Fibroblast of peridontal ligament (primary cell): ENCODE data around the gene ST7.

Experiments
- DNase-seq: peaks from one replicate; pipeline ENCODE4 v3.0.0-alpha.2; 2010; ENCODE audit errors: extremely low read depth

The ST7 gene

DNA sequence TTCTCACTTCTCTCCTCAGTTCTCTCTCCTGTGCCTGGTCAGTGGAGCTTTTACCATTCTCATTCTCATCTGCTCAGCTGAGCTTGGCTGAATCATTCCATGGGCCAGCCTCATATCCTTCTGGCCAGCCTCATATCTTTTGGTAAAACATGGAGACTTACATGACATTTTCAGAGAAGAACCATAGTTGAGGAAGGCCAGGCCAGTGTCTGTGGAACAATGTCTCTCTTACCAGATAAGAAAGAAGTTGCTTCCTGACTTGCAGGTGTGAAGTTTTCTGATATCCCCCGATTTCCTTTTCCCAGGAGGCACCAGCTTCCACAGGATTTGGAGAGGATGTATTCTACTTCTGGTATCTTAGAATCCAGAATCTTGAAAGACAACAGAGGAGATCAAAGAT is 24.7 kb downstream of the ST7 start:
- no peak for DNase-seq

DNA sequence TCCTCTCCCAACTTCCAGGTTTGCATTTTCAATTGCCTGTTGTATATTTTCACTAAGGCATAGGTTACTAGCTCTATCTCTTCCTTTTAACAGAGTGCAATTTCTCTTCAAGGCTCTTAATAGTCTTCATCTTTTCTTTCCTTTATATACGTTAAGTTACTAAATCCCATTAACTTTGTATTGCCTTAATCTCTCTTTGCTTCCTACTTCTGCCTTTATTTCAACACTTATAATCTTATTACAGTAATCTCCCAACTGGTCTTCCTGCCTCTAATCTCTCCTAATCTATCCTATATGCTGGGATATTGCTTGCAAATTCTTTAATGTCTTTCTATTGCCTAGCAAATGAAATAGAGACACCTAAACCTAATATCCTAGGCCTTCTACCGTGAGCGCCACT is 26.1 kb downstream of the ST7 start:
- DNase-seq: no peak

DNA sequence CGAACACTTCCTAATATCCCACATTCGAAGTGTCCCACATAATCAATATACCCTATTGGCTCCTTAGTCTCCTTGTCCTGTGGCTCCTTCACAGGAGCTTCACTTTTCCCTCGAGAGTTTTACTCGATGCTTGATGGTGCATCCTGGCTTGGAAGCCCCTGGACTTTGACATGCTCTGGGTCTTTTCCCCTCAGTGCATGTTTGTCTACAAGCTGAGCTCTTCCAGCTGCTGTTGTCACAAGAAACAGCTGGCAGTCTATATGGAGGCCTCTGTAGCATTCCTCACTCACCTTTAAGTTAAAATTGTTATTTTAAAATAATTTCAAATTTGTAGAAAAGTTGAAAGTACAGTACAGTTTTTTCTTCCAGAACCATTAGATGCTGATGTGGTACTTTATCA is 27.1 kb downstream of the ST7 start:
- DNase-seq: no peak

DNA sequence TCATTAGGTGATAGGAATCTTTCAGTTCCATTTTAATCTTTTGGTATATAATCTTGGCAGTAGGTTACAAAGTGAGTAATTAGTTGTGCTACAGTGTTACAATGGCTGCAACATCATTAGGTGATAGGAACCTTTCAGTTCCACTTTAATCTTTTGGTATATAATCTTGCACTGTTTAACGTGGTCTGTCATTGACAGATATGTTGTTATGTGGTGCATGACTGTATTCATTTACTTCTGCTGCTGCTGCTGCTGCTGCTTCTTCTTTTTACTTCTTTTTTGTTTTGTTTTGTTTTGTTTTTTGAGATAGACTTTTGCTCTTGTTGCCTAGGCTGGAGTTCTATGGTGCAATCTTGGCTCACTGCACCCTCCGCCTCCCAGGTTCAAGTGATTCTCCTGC is 28.6 kb downstream of the ST7 start:
- no peak for DNase-seq

DNA sequence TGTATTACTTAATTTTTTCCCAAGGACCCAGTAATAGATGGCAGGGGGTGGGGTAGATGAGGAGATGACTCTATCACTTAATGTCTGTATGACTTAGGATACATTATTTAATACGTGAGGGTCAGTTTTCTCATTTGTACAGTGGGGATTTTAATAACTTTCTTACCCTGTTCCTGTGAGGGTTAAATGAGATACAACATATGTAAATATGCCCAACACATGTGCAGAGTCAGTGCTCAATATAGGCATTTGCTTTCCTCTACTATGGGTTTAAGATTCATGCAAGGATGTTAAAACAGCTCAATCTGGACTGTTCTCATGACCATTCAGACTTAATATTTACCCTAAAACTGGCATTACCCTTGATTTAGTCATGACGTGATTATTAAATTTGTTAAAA is 31.2 kb downstream of the ST7 start:
- no peak for DNase-seq

DNA sequence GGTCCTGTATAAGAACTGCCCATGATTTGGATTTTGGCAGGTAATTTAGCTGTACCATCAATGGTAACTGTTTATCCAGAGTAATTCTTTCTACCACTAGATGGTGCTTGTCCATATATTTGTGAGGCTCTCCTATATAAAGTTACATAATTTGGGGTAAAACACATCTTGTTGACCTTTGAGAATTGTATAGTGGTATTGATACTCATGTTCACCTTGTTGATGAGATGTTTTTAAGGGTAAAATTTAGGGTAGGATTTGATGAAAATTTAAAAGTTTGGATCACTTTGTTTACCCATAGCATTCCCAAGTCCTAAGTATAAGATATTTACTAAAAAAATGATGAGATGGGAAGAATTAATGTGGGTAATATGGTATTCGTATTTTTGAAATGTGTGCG is 31.6 kb downstream of the ST7 start:
- DNase-seq: peak; percentile 57

DNA sequence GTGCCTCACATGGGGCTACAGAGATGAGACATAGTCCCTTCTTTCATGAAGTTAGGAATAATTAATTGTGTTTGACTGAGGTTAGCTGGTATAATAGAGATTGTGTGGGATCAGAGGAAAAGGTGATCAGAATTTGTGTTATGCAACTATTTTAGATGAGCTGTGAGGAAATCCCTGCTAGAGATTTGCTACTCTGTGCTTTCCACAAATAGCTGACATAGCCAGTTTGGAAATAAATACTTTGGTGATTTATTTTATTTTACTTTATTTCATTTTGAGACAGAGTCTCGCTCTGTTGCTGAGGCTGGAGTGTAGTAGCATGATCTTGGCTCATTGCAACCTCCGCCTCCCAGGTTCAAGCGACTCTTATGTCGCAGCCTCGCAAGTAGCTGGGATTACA is 32.3 kb downstream of the ST7 start:
- no peak for DNase-seq

DNA sequence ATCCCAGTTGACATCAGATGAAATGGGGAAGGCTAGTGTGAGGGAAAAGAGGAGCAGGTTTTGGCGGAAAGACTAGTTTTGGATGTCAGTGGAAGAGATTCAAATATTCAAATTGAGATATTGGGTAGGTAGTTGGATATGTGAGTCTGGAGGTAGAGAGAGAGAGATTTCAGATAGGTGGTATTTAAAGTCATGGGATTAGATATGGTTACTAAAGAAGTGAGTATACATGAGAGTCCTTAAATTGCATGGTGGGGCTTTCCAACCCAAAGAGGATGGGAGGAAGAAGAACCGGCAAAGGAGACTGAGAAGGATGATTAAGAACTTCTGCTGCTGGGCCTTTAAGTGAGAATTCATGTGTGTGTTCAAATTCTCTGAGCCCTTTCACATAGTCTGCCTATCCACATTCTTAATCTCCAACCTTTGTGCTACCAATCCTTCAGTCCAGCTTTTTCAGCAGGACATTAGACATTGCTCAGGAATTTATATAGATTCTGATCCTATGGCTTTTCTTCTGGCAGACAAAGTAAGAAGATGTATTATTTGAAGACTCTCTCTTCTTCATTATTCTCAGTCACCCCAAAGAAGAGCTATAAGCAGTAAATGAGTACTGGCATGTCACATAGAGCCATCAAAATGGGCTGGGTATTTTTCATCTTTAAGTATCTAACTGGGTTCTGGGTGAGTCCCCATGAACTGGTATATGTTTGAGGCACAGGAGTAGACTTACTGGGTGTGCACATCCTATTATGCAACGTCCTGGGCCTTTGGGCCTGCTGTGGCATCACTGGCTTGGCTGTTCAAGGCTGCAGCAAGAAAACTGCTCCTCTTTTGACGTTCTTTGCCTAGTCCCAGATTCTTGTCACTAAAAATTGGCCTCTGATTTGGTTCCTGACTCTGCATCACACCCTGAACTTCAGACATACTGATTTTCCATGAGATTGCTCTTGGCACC is 33.6 kb downstream of the ST7 start:
- DNase-seq: no peak

DNA sequence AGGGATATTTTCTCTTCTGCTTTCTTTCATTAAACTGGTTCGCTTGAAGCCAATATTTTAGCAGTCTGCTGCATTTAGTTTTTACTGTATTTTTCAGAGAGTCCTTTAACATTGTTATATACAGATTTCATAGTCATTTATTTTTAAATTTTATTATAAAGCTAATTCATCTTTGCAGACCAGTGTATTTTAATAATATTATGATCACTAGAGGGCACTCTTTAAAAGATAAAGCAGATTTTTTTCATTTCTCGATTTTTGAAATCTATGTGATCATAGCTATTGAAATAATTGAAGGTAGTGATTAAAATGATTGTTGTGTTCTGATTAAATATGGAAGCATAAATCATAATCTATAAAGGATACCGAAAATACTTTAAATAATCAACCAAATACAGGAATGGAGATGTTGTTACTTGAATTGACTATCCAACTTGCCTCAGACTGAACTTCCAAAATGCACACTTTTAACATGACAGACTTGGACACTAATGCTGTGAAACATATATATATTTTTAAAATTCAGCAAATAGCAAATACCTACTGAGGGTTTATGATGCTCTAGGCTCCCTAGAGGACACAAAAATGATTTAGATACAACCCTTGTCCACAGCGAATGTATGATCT is 35.2 kb downstream of the ST7 start:
- DNase-seq: peak; percentile 40

DNA sequence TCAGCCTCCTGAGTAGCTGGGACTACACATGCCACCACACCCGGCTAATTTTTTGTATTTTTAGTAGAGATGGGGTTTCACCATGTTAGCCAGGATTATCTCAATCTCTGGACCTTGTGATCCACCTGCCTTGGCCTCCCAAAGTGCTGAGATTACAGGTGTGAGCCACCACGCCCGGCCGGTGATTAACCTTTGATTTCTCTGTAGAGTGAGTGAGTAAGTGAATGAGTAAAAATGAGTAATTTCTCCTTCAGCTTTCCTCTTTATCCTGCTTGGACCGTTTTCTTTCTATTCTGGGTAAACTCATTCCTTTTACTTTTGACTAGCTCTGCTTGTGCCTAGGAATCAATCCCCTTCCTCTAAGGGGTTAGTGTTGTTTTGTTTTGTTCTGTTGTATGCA is 36.8 kb downstream of the ST7 start:
- no peak for DNase-seq

DNA sequence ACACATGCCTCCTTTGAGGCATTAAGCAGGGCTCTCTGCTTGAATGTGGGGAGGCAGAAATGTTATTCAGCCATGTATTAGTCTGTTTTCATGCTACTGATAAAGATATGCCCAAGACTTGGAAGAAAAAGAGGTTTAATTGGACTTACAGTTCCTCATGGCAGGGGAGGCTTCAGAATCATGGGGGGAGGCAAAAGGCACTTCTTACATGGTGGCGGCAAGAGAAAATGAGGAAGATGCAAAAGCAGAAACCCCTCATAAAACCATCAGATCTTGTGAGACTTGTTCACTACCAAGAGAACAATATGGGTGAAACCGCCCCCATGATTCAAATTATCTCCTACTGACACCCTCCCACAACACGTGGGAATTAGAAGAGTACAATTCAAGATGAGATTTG is 37.9 kb downstream of the ST7 start:
- no peak for DNase-seq

DNA sequence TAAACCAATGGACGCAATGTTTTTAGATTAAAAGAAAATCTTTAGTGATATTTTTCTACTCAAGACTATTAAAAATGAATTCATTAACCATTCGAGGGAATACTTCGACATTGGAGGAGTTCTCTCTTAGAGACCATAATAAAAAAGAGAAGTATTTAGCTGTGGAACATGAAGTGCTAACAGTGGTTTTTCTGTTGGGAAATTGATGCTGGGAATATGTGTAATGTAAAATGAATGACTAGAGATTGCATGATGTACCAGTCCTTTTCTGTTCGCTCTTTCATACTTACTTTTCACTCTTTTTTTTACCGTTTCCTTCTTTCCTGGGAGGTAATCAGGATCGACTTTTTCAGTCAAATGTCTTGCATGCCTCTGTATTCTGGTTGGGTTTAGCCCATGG is 41.3 kb downstream of the ST7 start:
- DNase-seq: no peak

DNA sequence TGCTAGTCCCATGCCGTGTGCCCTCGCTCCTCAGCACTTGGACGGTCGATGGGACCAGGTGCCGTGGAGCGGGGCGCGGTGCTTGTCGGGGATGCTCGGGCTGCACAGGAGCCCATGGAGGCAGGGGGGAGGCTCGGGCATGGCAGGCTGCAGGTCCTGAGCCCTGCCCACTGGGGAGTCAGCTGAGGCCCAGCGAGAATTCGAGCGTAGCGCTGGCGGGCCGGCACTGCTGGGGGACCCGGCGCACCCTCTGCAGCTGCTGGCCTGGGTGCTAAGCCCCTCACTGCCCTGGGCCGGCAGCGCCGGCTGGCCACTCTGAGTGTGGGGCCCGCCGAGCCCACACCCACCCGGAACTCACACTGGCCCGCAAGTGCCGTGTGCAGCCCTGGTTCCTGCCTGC is 44.7 kb downstream of the ST7 start:
- no peak for DNase-seq

DNA sequence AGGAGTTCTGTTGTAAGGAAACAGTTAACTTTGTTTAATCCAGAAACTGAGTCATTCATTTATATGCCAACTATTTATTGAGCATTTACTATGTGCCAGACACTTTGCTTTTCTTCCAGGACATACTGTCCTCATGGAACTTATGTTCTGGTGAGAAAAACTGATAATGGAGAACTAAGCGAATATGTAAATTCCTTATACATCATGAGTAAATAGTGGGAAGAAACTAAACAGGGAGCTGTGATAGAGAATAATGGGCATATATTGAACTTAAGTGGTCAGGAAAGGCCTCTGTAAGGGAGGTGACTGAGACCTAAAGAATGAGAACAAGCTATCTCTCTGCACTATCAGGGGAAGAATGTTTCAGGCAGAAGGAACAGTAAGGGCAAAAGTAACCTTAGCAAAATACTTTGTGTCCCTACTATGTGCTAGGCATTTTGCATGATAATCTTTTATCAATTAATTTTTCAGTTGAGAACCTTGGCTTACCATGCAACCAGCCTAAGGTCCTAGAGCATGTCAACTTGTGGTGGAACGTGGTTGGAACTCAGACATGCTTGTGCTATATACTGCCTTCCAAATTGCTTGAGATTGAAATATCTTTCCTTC is 45.4 kb downstream of the ST7 start:
- no peak for DNase-seq

DNA sequence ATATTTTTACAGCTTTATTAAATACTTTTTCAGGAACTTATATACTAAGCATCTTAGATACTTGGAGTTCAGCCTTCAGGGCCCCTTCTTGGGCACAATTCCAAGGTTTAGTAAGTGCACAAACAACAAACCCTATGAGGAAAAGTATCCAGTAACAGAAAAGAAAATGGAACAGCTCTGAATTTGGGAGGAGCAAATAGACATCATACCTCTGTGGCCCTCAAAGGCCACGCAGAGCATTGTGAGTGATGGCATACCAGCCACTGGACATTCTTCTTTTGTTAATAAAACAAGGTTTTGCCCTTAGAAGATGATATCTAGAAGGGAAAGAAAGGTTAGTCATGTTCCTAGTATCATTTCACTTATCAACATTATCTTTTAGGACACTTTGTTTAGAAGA is 46.0 kb downstream of the ST7 start:
- DNase-seq: peak; percentile 43

DNA sequence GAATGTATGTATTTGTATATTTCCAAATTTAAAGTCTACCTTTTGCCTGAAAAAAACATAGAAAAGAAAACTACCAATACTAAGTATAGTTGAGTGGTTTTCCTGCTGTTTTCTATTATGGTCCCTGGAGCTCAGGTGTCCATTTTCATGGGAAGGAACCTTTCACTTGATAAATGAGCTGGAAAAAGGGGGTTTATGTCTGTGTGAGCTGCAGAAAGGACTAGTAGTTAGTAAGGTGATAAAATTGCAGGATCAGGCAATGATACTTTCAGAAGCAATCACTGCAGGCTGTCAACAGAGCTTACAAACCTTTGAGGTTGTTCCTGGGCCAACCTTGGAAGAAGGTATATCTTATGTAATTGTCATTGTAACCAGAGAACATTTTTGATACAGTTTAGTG is 48.0 kb downstream of the ST7 start:
- DNase-seq: no peak

DNA sequence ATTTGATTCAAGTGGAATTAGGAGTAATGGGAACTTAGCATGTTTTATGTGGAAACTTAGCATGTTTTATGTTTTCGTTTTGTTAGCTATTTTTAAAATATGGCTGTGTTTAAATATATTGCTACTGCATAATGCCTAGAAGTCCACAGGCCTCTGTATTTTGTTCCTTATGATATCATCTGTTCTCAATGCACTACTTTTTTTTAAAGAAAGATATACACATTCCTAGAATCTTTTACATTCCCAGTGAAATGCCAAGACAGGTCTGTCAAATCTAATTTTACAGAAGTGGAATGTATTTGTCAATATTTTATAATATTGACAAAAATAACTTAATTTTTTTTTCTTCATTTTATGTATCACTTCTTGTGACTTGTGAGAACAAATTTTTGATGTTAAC is 51.6 kb downstream of the ST7 start:
- no peak for DNase-seq

DNA sequence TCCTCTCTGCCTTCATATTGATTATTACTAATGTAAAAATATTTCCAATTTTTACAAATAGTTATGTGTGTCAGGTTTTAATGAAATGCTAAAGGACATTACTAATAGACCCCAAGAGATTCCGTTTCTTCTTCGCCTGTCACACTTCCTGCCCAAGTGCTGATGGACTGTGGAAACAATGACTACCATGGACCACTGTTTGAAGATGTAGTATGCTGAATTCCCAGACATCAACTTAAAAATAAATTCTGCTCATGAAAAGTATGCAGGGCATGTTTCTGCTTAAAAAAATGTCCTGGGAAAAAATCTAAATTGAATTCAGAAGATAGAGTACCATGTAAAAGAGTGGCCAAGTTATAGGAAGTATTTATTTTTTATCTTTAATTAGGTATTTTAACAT is 52.1 kb downstream of the ST7 start:
- DNase-seq: peak; percentile 30

DNA sequence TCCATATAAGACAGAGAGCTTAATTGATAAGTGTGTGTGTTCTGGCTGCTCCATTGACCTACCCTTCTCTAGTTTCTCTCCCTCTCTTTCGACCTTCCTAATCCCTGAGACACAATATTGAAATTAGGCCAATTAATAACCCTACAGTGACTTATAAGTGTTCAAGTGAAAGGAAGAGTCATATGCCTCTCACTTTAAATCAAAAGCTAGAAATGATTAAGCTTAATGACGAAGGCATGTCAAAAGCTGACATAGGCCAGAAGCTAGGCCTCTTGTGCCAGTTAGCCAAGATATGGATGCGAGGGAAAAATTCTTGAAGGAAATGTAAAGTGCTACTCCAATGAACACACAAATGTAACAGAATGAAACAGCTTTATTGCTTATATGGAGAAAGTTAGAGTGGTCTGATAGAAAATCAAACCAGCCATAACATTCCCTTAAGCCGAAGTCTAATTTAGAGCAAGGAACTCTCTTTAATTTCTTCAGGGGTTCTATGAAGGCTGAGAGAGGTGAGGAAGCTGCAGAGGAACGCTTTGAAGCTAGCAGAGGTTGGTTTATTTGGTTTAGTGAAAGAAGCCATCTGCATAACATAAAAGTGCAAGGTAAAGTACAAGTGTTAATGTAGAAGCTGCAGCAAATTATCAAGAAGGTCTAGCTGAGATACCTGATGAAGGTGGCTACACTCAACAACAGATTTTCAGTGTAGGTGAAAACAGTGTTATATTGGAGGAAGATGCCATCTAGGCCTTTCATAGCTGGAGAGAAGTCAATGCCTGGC is 53.8 kb downstream of the ST7 start:
- DNase-seq: no peak

DNA sequence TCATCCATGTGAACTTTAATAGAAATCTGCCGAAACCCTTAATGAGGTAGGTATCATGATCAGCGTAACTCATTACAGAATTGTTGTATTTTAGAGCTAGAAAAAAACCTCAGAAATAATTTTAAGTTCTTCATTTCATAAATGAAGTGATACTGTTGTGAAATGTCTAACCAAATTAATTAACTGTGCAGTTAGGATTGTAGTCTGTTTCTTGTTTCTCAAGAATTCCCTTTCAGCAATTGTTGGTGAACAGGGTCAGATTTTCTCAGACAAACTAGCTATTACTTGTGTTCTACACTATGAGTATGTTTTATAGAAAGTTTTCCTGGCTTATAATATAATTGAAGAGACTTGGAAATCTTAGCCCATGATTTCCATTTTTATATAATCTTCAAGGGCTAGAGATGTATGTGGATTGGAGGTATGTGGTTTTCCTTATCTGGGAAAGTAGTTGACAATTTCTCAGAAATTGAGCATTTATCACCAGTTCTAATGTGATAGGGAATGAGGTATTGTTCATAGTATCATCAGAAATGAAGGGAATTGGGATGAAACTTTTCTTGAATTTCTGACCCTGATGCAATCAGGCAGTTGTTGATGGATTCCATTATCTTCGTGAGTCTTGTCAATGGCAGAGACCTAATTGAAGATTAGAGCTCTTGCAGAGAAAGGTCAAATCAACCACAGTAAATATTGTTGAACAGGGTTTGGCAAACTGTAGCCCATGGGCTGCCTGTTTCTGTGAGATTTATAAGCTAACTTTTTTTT is 55.0 kb downstream of the ST7 start:
- DNase-seq: no peak

DNA sequence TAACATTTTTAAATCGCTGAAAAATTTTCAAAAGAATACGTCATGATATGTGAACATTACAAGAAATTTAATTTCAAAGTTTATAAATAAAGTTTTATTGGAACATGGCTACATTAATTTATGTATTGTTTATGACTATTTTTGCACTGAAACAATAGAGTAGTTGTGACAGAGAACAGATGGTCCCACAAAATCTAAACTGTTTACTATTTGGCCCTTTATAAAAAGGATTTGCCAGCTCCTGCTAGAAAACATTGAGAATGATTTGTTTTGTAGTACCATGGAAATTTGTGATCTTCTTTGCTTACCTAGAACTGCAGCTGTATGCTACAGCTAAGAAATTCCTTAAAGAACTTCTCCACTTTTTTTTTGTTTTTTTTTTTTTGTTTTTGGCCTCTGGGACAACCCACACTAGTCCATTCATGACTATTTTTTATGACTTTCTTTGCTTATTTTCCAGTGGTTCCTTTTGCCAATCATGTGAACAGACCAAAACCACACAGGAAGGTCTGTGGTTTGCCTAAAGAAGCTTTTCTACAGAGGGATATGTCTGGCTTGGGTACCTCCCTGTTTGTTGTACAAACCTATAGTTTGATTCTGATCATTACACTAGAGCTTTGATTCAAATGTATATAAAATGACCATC is 55.7 kb downstream of the ST7 start:
- DNase-seq: peak; percentile 41
